NK-92 (cell line): ENCODE data around the gene NTMT1.
"Not testable (repeated sequence)": the region's sequence is repeated elsewhere in the genome, so short reads cannot be mapped to it uniquely, and the experiment has no call there.

Experiments used
- DNase-seq: peaks from one replicate; lab custom pipeline; 2025; ENCODE audit not compliant: unreplicated experiment; lab: John Stamatoyannopoulos, UW

The NTMT1 gene

DNA sequence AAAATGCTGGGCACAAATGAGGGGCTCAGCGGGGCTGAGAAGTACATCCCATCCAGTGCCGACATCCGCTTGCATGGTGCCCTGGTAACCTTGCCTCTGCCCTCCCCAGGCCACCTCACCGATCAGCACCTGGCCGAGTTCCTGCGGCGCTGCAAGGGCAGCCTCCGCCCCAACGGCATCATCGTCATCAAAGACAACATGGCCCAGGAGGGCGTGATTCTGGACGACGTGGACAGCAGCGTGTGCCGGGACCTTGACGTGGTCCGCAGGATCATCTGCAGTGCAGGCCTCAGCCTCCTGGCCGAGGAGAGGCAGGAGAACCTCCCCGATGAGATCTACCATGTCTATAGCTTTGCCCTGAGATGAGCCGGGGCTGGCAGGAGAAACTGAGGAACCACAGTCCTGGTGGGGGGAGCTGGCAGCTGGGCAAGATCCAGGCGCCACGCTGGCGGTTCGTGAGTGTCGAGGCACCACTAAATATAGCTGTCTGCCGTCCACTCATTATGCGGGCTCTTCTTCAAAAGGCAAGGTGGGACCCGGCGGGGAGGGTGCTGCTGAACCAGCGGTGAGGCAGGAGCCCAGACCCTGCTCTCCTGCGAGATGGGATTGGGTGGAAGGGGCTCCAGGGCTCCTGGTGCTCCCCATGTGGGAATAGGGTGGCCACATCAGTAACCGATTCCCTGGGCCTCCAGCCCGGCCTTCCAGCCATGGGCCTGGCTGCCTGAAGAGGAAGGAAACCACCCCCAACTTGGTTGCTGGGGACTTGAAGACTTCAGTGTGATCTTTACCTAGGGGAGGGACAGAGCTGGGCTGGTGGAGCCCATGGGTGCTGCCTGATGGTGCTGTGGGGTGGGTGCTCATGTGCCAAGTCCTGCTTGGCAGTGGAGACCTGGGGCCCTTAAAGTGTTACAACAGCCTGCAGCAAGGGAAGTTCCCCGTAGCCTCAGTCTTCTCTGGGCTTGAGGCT is 9.4 kb downstream of the NTMT1 start:
- no peak for DNase-seq

DNA sequence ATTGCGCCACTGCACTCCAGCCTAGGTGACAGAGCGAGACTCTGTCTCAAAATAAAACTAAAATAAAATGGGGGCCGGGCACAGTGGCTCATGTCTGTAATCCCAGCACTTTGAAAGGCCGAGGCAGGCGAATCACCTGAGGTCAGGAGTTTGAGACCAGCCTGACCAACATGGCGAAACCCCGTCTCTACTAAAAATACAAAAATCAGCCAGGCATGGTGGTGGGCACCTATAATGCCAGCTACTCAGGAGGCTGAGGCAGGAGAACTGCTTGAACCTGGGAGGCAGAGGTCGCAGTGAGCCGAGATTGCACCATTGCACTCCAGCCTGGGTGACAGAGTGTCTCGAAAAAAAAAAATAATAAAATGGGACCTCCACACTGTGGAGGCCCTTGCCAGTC is 10.4 kb downstream of the NTMT1 start:
- not testable (repeated sequence) for DNase-seq

GRCh38 chr9:129637102-129637501 is 11.1 kb downstream of the NTMT1 start:
- DNase-seq = no peak

DNA sequence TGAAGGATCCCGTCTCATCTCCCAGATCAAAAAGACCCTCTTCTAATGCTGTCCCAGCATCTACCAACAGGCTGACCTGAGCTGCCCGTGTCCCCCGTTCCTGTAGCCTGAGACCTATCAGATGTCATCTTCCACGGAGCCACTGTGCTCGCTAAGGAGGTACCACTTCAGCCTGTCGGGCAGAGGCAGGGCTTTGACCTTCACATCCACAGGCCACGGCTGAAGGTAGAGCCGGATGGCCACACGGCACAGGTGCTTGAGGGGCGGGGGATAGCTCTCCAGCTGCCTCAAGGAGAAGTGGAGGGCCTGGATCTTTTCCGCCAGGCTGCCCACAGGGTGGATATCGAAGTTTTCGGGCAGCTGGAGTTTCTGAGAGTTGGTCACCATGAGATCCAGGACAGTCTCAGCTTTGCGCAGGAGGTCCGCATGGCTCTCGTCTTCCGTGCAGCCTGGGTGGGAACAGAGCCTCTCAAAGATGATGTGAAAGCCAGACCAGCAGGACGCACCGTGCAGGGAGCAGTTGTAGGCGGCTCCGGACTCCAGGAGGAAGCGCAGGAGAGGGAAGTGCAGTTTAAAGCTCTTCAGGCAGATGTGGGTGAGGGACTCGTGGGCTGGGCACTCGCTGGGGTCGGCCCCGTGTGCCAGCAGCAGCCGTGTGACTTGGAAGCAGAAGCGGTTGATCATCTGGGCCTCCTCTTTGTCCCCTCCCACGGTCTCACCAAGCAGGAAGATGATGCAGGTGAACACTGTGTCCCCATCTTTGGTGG is 11.9 kb downstream of the NTMT1 start:
- no peak for DNase-seq

- DNase-seq = no peak
Measured at GRCh38 chr9:129639034-129639630, 13.2 kb downstream of the NTMT1 start.

- DNase-seq = no peak
Measured at GRCh38 chr9:129639756-129640085, 13.8 kb downstream of the NTMT1 start.

- DNase-seq = no peak
Measured at GRCh38 chr9:129640086-129640870, 14.3 kb downstream of the NTMT1 start.

DNA sequence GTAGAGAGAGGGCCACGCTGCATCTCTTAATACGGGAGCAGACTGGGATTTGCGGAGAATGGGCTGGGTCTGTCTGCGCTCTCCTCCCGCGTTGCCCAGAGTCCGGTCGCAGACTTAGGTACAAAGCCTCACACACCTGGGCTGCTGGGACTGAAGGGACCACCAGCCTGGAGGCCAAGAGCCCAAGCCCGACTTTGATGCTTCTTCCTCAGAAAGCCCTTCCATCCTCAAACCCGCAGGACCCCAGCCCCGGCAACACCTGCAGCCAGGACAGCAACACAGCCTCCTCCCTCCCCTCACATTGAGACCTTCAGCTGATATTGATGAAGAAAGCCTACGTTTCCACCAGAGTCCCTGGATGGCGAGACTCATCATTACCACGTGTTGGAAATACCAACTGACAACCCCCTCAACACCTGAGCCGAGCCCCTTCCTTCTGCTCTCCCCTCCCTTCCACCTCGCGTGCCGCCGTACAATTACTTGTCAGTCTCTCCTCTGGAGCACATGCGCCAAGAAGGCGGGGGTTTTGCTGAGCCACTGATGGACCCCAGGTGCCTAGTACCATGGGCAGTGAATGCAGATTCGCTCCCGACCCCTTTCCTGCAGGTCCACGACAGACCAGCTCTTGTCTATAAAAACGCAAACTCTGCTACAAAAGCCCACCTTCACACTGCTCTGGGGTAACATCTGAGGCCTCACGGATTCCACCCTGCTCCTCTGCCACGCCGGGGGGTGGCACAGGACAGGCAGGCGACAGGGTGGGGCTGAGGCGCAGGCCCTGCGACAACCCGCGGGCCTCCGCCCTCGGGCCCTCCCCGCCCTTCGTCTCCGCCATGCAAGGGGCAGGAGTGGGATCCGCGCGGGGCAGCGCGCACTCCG is 15.1 kb downstream of the NTMT1 start:
- DNase-seq = no peak

GRCh38 chr9:129641750-129642585 is 16.0 kb downstream of the NTMT1 start, which contains the start of gene ASB6:
ASB6 (minus strand) TSS chr9:129642151; CDS start chr9:129641999, 152 bp downstream.
- peak; percentile 41 for DNase-seq

GRCh38 chr9:129643706-129644105 is 17.7 kb downstream of the NTMT1 start:
- DNase-seq = no peak

GRCh38 chr9:129644365-129644764 is 18.4 kb downstream of the NTMT1 start:
- no peak for DNase-seq

DNA sequence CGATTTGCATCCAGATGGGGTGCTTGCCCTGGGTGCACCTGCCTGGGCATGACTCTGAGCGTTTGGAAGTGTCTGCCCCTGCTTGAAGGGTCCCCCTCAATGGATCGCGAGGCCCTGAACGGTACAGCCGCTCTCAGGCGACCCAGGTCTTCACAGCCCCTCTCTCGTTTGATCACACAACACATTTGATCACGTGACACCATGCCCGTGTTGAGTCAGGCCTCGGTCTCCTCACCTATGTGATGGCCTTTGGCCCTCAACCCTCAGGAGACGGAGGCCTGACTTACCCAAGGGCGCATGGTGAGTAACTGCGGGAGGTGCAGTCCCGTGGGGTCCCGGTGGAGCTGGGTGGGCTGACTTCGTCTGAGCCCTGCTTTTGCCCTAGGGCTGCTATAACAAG is 18.9 kb downstream of the NTMT1 start:
- DNase-seq = no peak

DNA sequence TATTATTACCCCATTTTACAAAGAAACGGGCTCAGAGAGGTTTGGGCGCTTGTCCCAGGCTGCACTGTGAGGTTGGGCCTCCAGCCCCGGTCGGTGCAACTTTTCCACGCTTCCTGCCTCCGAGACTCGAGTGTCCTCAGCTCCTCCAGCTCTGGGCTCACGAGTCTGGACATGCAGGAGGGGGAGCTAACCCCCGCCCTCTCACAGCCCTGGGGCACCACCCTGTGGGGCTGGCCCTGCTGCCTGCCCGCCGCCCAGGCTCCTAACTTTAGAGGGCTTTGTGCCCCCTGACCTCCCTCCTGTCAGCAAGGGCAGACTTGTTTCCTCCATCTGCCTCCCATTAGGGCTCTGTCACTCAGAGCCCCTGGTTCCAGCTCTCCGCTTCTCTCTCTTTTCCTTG is 20.3 kb downstream of the NTMT1 start:
- no peak for DNase-seq

- DNase-seq = no peak
Measured at GRCh38 chr9:129646654-129647053, 20.7 kb downstream of the NTMT1 start.

GRCh38 chr9:129647635-129648034 is 21.7 kb downstream of the NTMT1 start:
- DNase-seq = no peak

DNA sequence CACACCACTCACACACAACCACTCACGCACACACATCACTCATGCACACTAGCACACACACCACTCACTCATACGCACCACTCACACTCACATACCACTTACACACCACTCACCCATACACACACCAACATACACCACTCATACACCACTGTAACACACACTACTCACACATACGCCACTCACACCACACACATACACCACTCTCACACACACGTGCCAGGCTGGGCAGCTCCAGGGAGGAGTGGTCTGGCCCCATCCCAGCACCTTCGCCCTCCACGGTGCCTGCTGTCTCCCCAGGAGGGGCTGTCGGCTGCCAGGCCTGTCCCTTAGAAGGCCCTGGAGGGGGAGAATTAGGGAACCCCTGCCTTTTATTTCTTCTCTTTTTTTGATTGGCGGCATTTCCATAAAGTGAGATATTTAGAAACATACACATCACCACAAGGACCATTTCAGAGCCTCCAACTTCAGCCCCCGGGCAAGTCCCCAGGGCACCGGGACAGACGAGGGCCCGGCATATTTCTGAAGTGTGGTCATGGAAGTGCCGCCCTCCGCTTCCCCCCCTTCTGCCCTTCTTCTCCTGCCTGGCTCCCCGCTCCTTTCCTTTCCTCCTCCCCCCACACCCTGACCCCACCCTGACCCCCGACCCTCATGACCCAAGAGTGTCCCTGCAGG is 22.3 kb downstream of the NTMT1 start:
- DNase-seq = no peak

DNA sequence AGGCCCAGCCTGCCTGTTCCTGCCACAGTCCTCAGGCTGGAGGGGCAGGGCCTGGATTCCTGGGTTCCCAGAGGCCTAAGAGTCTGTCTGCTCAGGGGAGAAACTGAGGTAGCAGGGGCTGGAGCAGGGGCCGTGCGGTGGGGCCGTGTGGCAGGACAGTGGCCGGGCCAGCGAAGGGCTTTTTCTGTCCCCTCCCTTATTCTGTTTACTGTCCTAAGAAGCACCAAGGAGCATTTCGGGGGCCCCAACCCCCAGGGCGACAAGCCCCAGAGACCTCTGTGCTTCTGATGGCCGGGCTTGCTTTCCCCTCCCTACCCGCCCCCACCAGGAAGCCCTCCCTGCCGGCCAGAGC is 22.8 kb downstream of the NTMT1 start:
- DNase-seq = no peak
